GM12878 (cell line): ENCODE results near the gene PTPN13.

Experiments
- CHD2 ChIP-seq: IDR thresholded peaks from 2 replicates; pipeline ENCODE4 v1.6.1; 2011; ENCODE audit warnings: low read depth, low read length, improper control_type of control experiment, borderline replicate concordance
- MXI1 ChIP-seq: fragments of 150-350 bp; IDR thresholded peaks from 2 replicates; pipeline ENCODE4 v1.6.1; 2011; ENCODE audit warnings: low read depth, mild to moderate bottlenecking, inconsistent platforms, low read length, improper control_type of control experiment
- NFYA ChIP-seq: IDR thresholded peaks from 2 replicates; pipeline ENCODE4 v1.6.1; 2011; ENCODE audit warnings: low read depth, mild to moderate bottlenecking, low read length, improper control_type of control experiment, borderline replicate concordance
- STAT3 ChIP-seq: IDR thresholded peaks from 2 replicates; pipeline ENCODE4 v1.6.1; 2011; ENCODE audit warnings: low read depth, low read length, improper control_type of control experiment
- TF ChIP-seq, protein P1 (sequence below): IDR thresholded peaks from 2 replicates; pipeline ENCODE4 v1.6.1; 2012; ENCODE audit warnings: mild to moderate bottlenecking, low read depth, low read length
- TF ChIP-seq, protein P2 (sequence below): IDR thresholded peaks from 2 replicates; pipeline ENCODE4 v1.6.1; 2012; ENCODE audit warnings: low read depth, low read length, improper control_type of control experiment

DNA sequence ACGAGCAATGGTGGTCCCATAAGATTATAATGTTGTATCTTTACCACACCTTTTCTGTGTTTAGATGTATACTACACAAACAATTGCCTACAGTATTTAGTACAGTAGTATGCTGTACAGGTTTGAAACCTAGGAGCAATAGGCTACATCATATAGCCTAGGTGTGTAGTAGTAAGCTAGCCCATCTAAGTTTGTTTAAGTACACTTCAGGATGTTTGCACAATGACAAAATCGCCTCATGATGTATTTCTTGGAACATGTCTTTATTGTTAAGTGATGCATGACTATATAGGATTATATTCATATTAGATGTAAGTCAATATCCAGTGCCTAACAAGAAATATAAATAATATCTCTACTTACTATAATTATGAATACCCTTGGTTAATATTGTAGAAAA, 150.5 kb downstream of the PTPN13 start:
- no peak for TF ChIP-seq CHD2
- TF ChIP-seq STAT3: no peak
- TF ChIP-seq MXI1: no peak
- TF ChIP-seq, protein P1, sequence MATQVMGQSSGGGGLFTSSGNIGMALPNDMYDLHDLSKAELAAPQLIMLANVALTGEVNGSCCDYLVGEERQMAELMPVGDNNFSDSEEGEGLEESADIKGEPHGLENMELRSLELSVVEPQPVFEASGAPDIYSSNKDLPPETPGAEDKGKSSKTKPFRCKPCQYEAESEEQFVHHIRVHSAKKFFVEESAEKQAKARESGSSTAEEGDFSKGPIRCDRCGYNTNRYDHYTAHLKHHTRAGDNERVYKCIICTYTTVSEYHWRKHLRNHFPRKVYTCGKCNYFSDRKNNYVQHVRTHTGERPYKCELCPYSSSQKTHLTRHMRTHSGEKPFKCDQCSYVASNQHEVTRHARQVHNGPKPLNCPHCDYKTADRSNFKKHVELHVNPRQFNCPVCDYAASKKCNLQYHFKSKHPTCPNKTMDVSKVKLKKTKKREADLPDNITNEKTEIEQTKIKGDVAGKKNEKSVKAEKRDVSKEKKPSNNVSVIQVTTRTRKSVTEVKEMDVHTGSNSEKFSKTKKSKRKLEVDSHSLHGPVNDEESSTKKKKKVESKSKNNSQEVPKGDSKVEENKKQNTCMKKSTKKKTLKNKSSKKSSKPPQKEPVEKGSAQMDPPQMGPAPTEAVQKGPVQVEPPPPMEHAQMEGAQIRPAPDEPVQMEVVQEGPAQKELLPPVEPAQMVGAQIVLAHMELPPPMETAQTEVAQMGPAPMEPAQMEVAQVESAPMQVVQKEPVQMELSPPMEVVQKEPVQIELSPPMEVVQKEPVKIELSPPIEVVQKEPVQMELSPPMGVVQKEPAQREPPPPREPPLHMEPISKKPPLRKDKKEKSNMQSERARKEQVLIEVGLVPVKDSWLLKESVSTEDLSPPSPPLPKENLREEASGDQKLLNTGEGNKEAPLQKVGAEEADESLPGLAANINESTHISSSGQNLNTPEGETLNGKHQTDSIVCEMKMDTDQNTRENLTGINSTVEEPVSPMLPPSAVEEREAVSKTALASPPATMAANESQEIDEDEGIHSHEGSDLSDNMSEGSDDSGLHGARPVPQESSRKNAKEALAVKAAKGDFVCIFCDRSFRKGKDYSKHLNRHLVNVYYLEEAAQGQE: no peak
- TF ChIP-seq, protein P2, sequence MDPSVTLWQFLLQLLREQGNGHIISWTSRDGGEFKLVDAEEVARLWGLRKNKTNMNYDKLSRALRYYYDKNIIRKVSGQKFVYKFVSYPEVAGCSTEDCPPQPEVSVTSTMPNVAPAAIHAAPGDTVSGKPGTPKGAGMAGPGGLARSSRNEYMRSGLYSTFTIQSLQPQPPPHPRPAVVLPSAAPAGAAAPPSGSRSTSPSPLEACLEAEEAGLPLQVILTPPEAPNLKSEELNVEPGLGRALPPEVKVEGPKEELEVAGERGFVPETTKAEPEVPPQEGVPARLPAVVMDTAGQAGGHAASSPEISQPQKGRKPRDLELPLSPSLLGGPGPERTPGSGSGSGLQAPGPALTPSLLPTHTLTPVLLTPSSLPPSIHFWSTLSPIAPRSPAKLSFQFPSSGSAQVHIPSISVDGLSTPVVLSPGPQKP: no peak
- no peak for TF ChIP-seq NFYA
